ENCODE results near the gene PTPN6. TPM values are rescaled to one million over a fixed set of nuclear protein-coding genes. Genes with fewer than 3 reads are reported as not detected.

Gene PTPN6
- total RNA-seq, 1 experiment from 2014 or later: 0.24 TPM

DNA sequence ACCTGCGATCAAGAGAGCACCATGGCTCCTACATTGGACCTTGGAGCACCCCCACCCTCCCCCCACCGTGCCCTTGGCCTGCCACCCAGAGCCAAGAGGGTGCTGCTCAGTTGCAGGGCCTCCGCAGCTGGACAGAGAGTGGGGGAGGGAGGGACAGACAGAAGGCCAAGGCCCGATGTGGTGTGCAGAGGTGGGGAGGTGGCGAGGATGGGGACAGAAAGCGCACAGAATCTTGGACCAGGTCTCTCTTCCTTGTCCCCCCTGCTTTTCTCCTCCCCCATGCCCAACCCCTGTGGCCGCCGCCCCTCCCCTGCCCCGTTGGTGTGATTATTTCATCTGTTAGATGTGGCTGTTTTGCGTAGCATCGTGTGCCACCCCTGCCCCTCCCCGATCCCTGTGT lies 9.4 kb upstream of the PTPN6 start:
- DNase-seq (ENCODE audit: low read depth): no peak

DNA sequence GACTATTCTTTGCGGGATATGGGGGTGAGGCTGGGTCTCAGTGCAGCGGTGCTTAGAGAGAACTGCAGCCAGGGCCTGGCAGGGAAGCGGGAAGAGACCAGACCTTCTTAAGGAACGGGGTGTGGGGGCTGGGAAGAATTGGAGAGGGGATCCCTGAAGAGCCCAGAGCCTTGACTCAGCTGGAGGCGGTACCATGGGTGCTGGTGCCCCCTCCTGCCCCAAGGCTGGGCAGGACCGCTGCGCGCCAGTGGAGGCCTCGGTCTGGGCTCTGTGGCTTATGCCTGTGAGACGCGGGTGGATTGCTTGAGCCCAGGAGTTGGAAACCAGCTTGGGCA lies 8.9 kb upstream of the PTPN6 start:
- no peak for DNase-seq (ENCODE audit: low read depth)

DNA sequence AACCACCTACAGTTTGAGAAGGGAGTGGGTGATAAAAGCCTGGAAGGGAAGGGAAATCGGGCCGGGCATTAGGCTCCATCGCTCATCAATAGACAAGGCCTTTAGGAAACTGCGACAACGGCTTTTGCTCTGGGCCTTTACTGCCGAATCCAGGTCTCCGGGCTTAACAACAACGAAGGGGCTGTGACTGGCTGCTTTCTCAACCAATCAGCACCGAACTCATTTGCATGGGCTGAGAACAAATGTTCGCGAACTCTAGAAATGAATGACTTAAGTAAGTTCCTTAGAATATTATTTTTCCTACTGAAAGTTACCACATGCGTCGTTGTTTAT lies 7.8 kb upstream of the PTPN6 start:
- peak; percentile 90 for DNase-seq (ENCODE audit: low read depth)

DNA sequence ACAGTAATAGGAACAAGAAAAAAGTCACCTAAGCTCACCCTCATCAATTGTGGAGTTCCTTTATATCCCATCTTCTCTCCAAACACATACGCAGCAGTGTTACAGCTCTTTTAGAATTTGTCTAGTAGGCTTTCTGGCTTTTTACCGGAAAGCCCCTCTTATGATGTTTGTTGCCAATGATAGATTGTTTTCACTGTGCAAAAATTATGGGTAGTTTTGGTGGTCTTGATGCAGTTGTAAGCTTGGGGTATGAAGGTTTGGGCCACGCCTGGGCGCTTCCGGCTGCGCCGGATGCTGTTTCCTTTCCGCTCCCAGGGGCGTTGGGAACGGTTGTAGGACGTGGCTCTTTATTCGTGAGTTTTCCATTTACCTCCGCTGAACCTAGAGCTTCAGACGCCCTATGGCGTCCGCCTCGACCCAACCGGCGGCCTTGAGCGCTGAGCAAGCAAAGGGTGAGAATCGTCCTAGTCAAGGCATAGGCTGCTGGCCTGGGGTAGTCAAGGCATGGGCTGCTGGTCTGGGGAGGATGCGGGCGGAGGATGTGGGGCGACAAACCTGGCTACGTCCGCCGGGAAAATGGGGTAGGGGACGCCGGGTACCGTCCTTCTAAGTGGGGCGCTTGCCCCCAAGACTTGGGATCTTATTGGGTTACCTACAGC lies 7.3 kb upstream of the PTPN6 start, which contains the start of the genes C12orf57 and RNU7-1:
Gene C12orf57, plus strand, starts transcription at position 301 of the 659 bp plus-strand sequence. Its CDS starts 100 bp downstream, at position 401.
Gene RNU7-1, plus strand, starts transcription at position 95 of the 659 bp plus-strand sequence.
- DNase-seq (ENCODE audit: low read depth): peak; percentile 95

DNA sequence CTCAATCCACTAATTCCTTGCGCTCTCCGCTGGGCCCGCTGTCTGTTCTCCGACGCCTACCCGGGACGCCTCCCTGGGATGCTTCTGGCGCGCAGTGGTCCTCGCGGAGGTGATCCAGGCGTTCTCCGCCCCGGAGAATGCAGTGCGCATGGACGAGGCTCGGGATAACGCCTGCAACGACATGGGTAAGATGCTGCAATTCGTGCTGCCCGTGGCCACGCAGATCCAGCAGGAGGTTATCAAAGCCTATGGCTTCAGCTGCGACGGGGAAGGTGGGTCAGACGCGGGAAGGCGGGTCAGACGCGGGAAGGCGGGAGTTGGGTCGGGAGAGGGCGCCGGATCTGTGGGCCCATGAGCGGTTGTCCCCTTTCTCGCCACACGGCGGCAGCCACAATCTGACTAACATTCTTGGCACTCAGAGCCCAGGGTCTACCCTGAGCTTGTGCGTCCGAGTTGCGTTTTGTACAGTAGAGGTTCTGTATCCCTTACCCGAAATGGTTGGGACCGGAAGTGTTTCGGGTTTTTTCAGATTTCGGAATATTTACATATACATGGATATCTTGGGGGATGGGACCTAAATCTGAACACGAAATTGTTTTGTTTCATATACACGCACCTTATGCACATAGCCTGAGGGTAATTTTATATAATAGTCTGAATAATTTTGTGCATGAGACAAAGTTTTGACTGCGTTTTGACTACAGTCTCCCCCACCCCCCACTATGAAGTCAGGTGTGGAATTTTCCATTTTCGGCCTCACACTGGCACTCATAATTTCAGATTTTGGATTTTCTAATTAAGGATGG lies 6.6 kb upstream of the PTPN6 start:
- DNase-seq (ENCODE audit: low read depth): peak; percentile 91

DNA sequence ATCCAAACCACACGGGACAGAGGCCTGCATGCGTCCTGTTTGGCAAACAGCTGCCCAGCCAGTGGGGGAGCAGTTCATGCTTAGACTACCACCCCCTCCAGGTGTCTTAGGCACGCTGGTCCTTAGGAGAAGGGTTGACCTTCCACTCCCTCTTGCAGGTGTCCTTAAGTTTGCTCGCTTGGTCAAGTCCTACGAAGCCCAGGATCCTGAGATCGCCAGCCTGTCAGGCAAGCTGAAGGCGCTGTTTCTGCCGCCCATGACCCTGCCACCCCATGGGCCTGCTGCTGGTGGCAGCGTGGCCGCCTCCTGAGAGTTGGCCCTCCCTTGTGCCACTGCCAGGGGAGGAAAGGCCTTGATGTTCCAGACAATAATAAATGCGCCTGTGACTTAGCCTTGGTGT lies 5.5 kb upstream of the PTPN6 start:
- no peak for DNase-seq (ENCODE audit: low read depth)

DNA sequence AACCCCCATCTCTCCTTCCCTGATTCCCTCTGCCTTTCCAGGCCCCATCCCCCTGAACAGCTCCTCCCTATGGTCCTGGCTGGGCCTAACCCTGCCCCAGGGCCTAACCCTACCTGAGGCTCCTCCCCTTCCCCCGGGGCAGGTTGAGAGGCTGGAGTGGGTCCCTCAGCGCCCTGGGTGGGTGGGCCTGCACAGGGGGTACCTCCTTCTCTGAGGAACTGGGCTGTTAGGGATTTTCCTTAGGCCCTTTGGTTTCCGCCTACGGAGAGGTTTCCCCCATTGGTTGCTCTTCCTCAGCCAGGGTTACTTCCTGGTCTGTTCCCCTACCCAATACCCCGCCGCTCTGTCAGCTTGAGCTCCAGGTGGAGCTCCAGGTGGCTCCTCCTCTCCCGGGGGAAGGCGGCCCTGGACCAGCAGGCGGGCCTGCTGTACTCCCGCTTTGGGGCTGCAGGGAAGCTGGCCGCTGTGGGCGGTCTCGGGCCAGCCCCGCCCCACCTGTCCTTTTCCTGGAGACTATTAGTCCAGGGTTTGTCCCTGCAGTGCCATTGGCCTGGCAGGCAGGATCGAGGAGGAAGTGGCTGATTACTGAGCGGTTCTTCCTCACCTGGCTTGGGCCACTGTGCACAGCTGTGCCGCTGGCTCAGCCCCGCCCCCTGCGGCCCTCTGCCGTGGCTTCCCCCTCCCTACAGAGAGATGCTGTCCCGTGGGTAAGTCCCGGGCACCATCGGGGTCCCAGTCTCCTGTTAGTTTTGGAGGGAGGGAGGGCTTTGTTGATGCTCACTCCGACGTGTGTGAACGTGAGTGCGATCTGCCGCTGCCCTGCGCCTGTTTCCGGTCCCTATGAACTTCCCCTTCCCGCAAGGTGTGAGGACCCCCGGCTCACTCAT lies 4.9 kb upstream of the PTPN6 start:
- no peak for DNase-seq (ENCODE audit: low read depth)

DNA sequence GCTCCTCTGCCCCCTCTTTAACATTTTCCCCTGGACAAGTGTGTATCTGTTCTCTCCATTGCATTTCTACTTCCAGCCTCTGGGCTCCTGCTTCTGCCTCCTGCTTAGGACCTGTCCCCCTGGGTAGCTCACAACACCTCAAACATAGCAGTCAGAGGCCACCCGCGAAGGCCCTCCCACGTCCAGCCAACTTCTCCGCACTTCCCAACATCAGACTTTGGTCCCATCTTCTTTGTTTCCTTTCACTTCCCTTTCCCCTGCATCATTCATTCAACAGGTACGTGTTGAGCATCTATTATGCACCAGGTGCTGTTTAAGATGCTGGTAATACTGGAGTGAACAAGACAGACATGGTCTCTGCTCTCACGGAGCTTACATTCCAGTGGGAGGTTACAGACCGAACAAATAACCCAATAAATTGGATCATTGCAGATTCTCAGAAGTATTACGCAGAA lies 4.2 kb upstream of the PTPN6 start:
- no peak for DNase-seq (ENCODE audit: low read depth)

DNA sequence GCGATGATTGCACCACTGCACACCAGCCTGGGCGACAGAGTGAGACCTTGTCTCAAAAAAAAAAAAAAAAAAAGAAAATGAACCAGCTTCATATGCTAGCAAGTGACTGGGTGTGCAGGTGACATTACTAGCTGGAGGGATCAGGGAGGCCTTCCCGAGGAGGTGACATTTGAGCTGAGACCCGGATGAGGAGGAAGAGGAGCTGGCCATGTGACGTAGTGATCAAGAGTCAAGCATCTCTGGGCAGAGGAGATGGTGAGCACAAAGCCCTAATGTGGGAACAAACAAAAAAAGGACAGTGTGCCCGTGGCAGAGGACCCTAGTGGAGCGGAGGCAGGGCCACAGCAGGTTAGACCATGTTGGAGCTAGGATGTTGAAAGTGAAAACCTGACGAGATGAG lies 3.5 kb upstream of the PTPN6 start:
- DNase-seq (ENCODE audit: low read depth): no peak

DNA sequence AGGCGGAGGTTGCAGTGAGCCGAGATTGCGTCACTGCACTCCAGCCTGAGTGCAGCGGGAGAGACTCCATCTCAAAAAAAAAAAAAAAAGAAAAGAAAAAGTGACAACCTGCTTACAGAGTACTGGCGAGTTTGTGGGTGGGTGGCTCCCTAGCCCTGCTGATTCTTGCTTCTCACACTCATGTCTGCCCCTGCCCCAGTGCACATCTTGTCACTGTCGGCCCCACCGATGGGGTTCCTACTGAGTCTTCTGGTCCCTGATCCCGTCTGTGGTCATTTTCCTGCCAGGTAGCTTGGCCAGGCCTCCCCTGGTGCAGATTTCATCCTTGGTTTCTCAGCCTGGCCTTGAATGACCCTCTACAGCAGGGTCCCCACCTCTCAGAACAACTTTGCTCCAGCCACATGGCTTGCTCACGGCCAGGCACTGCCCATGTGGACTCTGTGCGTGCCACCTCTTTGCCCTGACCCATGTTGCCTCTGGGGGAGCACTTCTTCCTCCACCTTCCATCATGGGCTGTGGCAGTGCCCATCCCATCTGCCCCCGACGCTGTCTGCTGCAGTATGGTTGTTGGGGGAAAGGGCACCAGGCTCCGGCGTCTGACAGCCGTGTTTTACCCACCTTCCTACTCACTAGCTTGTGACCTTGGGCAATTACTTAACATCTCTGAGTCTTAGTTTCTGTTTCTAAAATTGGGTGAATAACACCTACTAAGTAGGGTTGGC lies 2.1 kb upstream of the PTPN6 start:
- no peak for DNase-seq (ENCODE audit: low read depth)

DNA sequence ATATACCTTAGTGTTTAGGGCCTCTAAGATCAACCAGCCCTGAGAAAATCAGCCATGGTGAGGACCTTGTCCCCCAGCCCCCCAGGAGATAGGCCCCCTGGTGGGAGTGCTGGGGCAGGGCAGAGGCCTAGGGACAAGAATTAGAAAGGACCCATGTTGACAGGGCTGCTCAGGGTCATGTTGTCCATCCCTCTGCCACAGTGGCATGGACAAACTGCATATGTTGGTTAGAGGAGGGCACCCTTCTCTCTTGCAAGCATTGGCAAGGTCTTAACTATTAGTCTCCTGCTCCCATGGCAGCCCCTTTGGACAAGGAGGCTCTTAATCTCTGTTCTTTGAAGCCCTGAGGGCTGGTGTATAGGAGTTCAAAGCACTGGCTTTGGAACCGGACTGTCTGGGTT lies 755 bp upstream of the PTPN6 start:
- DNase-seq (ENCODE audit: low read depth): no peak

DNA sequence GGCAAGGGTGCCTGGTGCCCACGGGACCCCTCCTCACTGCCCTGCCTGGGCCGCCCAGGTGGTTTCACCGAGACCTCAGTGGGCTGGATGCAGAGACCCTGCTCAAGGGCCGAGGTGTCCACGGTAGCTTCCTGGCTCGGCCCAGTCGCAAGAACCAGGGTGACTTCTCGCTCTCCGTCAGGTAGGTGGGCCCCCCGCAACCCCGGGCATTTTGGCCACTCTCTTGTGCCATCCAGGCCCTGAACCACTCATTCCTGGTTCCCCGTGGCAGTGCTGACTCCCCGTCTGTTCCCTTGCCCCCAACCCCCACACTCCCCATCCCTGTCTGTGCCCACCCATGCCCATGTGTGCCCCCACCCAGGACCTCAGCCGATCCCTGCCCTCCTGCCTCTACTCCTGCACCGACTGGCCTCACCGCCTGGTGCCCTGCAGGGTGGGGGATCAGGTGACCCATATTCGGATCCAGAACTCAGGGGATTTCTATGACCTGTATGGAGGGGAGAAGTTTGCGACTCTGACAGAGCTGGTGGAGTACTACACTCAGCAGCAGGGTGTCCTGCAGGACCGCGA lies 480 bp downstream of the PTPN6 start:
- no peak for DNase-seq (ENCODE audit: low read depth)

DNA sequence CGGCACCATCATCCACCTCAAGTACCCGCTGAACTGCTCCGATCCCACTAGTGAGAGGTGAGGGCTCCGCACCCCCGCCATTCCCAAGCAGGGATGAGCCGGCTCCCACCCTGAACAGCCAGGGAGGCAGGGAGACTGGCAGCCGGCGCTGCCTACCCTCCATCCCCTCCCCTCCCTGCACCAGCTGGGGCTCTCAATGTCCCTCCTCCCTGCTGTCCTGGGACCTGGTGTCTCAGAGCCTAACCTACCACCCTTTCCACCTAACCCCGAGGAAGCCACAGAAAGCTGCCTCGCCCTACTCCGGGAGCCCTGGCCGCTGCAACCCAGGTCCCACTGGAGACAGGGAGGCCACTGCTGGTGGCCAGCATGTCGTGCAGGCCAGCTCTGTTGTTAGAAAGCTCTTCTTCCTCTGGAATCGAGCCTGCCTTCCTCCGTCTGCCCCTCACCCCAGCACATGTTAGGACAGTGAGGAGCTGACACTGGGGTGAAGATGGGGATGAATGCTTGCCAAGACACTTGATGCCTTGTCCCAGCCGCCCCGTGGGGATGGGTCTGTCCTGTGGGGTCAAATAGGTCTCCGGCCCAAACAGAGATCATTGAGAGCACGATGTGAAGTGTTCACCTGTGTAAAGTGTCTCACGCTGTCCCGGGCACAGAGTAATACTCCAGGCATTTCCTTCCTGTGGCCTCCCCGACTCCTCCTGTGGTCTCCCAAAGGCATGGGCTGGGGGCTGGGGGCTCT lies 1.1 kb downstream of the PTPN6 start:
- DNase-seq (ENCODE audit: low read depth): no peak

DNA sequence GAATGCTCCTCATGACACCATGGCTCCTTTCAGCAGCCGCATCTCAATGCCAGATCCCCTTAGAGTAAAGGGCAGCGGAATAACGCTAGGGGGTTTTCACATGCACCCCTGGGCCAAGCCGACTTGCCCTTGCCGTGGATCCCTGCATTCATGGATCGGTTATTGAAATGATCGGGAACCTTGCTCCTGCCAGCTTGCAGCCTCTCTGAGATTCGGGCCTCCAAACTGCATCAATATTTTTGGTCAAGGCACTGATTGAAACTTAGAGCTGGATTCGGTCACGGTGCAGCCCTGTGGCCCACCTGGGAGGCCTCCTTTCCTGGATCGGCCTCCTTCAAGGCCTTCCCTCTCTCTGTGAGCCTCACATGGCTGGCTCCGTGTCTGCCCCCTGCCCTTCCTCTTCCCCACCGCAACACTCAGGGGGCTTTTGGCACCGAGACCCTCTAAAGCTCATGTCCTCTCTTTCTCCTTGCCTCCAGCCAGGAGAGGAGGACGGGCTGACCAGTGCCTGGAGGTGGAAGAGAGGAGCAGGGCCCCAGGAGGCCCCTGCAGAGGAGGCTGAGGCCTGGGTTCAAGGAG lies 1.8 kb downstream of the PTPN6 start:
- DNase-seq (ENCODE audit: low read depth): no peak

DNA sequence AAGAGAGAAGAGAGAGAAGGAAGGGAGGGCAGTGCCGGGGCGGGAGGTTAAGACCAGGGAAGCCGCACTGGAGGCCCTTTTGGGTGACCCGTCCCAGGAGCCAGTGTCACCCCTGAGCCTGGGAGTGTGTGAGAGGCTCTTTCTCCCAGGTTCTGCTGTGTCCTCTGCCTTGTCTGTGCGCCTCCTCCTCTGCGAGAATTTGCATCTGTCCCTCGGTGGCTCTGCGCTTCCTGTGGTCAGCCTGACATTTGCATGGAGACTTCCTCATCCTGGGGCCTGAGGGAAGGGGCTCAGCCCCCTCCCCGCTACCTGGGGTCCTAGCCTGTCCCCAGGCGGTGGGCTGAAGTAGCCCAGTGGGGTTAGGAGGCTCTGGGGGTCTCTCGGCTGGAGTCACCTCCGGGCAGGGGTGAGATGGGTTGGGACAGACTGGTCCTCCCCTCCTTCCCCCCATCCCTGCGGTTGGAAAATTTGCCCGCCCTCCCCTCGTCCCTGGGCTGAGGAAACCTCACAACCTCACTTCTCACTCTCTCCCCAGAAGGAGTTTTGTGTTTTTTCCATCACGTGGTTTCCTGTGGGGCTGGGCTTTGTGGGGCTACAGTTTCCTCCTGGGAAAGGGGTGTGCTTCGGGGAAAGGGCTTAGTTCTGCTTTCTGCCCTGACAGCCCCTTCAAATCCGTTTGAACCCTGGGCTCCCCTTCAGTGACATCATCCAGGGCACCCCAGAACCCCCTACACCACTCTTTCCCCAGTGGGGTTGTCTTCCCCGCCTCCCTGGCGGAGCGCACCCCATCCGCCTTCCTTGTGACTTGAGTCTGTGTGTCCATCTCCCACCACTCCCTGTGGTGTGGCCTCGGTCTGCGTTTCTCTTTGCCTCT lies 2.5 kb downstream of the PTPN6 start:
- DNase-seq (ENCODE audit: low read depth): peak; percentile 57

DNA sequence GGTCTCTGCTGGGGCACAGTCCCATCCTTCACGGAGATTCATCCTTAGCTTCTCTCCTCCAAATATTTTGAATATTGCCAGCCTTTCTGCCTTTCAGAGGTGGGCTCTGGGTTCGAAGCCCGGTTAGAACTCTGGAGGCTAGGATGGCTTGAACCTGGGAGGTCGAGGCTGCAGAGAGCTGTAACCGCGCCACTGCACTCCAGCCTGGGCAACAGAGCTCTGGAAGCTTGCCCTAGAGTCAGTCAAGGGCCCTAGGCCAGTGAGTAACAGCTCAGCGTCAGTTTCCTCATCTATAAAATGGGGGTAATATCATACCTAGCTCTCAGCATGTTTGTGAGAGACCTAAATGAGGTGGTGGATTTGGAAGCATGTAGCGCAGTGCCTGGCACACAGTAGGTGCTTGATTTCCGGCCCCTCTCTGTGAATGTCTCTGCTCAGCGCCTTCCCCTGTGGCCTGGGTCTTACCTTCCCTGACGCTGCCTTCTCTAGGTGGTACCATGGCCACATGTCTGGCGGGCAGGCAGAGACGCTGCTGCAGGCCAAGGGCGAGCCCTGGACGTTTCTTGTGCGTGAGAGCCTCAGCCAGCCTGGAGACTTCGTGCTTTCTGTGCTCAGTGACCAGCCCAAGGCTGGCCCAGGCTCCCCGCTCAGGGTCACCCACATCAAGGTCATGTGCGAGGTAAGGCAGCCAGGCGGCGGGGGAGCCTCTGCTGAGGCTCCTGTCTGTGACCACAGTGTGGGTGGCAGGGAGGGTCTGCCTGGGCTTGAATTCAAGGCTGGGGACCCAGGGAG lies 3.4 kb downstream of the PTPN6 start:
- DNase-seq (ENCODE audit: low read depth): no peak

DNA sequence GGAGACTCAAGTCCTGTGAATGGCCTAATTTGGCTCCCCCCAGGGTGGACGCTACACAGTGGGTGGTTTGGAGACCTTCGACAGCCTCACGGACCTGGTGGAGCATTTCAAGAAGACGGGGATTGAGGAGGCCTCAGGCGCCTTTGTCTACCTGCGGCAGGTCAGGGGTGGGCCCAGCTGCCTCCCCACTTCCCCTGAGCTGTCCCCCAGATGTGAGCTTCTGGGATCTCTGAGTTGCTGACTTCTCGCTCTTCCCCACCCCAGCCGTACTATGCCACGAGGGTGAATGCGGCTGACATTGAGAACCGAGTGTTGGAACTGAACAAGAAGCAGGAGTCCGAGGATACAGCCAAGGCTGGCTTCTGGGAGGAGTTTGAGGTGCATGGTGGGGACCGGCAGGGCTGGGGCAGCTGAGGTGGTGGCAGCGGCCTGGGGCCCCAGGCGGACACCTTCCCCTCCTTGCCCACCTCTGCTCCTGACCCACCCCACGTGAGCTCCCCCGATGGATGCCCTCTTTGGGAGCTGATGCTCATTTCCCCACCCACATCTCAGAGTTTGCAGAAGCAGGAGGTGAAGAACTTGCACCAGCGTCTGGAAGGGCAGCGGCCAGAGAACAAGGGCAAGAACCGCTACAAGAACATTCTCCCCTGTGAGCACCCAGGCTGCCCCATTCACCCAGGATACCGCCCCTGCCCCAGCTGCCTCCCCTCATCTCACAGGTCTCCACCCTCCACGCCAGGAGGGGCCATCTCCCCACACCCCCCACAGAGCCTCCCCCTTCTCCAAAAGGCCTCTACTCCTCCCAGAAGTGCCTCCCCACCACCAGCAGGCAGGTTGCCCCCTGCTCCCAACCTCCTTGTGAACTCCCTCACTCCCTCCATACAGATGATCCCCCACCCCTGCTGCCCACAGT lies 4.2 kb downstream of the PTPN6 start:
- DNase-seq (ENCODE audit: low read depth): no peak

Data from RPMI7951 (cell line).